ENCODE data around the gene PRDX5. TPM values are rescaled to one million over a fixed set of nuclear protein-coding genes. Genes with fewer than 3 reads are reported as not detected.

PRDX5 gene
- total RNA-seq, 1 donor from 2014 or later = 562 TPM

GRCh38 chr11:64294774-64295173, 23.1 kb upstream of the PRDX5 start:
- H3K27me3 ChIP-seq (ENCODE audit: control insufficient read depth, insufficient read depth, low read length) = peaks cover 91% of the 10 kb centered on the region
- TF ChIP-seq, protein P1, sequence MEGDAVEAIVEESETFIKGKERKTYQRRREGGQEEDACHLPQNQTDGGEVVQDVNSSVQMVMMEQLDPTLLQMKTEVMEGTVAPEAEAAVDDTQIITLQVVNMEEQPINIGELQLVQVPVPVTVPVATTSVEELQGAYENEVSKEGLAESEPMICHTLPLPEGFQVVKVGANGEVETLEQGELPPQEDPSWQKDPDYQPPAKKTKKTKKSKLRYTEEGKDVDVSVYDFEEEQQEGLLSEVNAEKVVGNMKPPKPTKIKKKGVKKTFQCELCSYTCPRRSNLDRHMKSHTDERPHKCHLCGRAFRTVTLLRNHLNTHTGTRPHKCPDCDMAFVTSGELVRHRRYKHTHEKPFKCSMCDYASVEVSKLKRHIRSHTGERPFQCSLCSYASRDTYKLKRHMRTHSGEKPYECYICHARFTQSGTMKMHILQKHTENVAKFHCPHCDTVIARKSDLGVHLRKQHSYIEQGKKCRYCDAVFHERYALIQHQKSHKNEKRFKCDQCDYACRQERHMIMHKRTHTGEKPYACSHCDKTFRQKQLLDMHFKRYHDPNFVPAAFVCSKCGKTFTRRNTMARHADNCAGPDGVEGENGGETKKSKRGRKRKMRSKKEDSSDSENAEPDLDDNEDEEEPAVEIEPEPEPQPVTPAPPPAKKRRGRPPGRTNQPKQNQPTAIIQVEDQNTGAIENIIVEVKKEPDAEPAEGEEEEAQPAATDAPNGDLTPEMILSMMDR (IDR thresholded peaks at IDR 0.05; ENCODE audit: insufficient read depth, low read length, poor library complexity, severe bottlenecking) = no peak
- H3K36me3 ChIP-seq (ENCODE audit: control insufficient read depth, insufficient read depth, low read length) = no peaks in the 10 kb centered on the region
- no peak overlapping the region for H3K4me3 ChIP-seq (ENCODE audit: low read depth, low read length)
- DNase-seq (ENCODE audit: low read depth) = no peak

DNA sequence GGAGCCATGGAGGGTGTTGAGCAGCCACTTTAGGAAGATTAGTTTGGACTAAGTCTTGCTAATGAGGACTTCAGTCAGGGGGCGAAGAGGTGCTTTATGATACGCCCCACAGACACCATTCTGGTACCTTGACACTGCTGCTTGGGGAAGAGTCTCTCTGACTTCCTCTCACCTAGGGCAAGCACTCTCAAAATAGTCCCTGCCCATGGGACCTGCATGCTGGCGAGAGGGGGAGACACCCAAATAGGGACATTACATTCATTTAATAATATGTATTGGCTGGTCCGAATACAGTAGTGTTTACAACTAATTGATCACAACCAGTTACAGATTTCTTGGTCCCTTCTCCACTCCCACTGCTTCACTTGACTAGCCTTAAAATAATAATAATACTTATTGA, 22.2 kb upstream of the PRDX5 start:
- TF ChIP-seq, protein P1 (IDR thresholded peaks at IDR 0.05; ENCODE audit: insufficient read depth, low read length, poor library complexity, severe bottlenecking) = no peak
- H3K4me3 ChIP-seq (ENCODE audit: low read depth, low read length) = no peak overlapping the region
- no peaks in the 10 kb centered on the region for H3K36me3 ChIP-seq (ENCODE audit: control insufficient read depth, insufficient read depth, low read length)
- DNase-seq (ENCODE audit: low read depth) = no peak
- H3K27me3 ChIP-seq (ENCODE audit: control insufficient read depth, insufficient read depth, low read length) = peaks cover 93% of the 10 kb centered on the region

GRCh38 chr11:64296236-64296635, 21.7 kb upstream of the PRDX5 start:
- TF ChIP-seq, protein P1 (IDR thresholded peaks at IDR 0.05; ENCODE audit: insufficient read depth, low read length, poor library complexity, severe bottlenecking) = no peak
- peaks cover 91% of the 10 kb centered on the region for H3K27me3 ChIP-seq (ENCODE audit: control insufficient read depth, insufficient read depth, low read length)
- H3K4me3 ChIP-seq (ENCODE audit: low read depth, low read length) = no peak overlapping the region
- no peaks in the 10 kb centered on the region for H3K36me3 ChIP-seq (ENCODE audit: control insufficient read depth, insufficient read depth, low read length)
- DNase-seq (ENCODE audit: low read depth) = no peak

DNA sequence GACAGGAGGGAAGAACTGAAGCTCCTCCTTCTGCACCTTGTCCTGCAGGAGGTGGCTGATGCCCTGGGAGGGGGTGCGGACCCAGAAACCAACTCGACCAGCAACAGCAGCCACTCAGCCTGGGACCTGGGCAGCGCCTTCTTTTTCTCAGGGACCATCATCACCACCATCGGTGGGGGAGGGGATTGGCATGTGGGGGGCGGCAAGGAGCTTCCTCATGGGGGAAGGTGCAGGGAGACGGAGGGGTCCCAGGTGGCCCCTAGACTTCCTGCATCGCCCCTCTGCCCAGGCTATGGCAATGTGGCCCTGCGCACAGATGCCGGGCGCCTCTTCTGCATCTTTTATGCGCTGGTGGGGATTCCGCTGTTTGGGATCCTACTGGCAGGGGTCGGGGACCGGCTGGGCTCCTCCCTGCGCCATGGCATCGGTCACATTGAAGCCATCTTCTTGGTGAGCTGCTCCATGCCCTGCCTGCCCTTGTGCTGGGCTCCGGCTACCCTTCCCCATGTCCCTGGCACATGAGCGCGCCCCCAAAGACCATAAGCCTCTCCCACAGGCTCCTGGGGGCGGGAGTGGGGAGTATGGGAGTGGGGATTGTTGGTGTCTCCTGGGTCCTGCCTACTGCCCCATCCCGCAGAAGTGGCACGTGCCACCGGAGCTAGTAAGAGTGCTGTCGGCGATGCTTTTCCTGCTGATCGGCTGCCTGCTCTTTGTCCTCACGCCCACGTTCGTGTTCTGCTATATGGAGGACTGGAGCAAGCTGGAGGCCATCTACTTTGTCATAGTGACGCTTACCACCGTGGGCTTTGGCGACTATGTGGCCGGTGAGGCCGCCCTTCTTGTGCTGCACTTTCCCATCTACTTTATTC, 20.9 kb upstream of the PRDX5 start:
- no peak for DNase-seq (ENCODE audit: low read depth)
- H3K27me3 ChIP-seq (ENCODE audit: control insufficient read depth, insufficient read depth, low read length) = peaks cover 83% of the 10 kb centered on the region
- TF ChIP-seq, protein P1 (IDR thresholded peaks at IDR 0.05; ENCODE audit: insufficient read depth, low read length, poor library complexity, severe bottlenecking) = no peak
- no peaks in the 10 kb centered on the region for H3K36me3 ChIP-seq (ENCODE audit: control insufficient read depth, insufficient read depth, low read length)
- H3K4me3 ChIP-seq (ENCODE audit: low read depth, low read length) = no peak overlapping the region

DNA sequence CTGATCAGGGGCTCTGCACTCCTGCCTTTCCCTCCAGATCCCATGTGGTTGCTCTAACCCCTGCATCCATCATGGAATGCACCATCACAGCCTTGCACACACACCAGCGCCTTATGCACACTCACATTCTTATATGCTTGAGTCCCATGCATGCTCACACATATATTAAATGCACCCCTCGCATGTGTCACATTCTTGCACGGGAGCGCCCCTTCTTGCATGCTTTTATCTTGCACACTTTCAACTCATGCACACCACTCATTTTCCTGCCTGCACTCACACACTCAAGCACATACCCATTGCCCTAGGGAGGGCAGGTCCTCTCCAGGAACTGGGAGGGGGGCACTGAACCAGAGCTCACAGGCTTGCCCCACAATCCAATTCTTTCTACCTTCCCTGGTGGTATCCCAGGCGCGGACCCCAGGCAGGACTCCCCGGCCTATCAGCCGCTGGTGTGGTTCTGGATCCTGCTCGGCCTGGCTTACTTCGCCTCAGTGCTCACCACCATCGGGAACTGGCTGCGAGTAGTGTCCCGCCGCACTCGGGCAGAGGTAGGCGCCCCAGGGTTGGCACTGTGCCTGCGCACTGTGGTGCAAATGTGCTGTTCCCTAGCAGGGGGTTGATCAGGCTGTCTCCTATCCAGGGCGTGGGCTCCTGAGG, 20.1 kb upstream of the PRDX5 start:
- TF ChIP-seq, protein P1 (IDR thresholded peaks at IDR 0.05; ENCODE audit: insufficient read depth, low read length, poor library complexity, severe bottlenecking) = no peak

More for the DNA sequence above, 20.1 kb upstream of the PRDX5 start:
- H3K4me3 ChIP-seq (ENCODE audit: low read depth, low read length) = no peak overlapping the region
- no peak for DNase-seq (ENCODE audit: low read depth)
- H3K36me3 ChIP-seq (ENCODE audit: control insufficient read depth, insufficient read depth, low read length) = no peaks in the 10 kb centered on the region
- H3K27me3 ChIP-seq (ENCODE audit: control insufficient read depth, insufficient read depth, low read length) = peaks cover 76% of the 10 kb centered on the region
